KBM-7 (cell line): ENCODE data around the gene DLK1.

Experiments used
- DNase-seq: peaks from one replicate; pipeline ENCODE4 v3.0.0-alpha.2; 2015
- in situ Hi-C: fragments of 300-500 bp; cut with MboI; formaldehyde crosslinking; loops from 2 replicates; pipeline ENCODE4 v1.14.3; 2020; ENCODE audit warnings: low sequenced_read_pairs, low pct_unique_long_range_greater_than_20kb, mixed read lengths

DLK1 gene

GRCh38 chr14:100782516-100783320 lies 56.0 kb downstream of the DLK1 start:
- in situ Hi-C loops: no loop called here
- no peak for DNase-seq

- in situ Hi-C loops: no loop called here
Measured at GRCh38 chr14:100783630-100784370, 57.1 kb downstream of the DLK1 start.

GRCh38 chr14:100784523-100785337 lies 58.0 kb downstream of the DLK1 start:
- in situ Hi-C loops: no loop called here

More at GRCh38 chr14:100783630-100784370, 57.1 kb downstream of the DLK1 start:
- no peak for DNase-seq

GRCh38 chr14:100785338-100785615 lies 58.6 kb downstream of the DLK1 start:
- in situ Hi-C loops: no loop called here
- no peak for DNase-seq

More at GRCh38 chr14:100784523-100785337, 58.0 kb downstream of the DLK1 start:
- DNase-seq: no peak

- in situ Hi-C loops: no loop called here
- no peak for DNase-seq
Measured at GRCh38 chr14:100785626-100786025, 58.9 kb downstream of the DLK1 start.

- DNase-seq: no peak
- in situ Hi-C loops: no loop called here
Measured at GRCh38 chr14:100786131-100786530, 59.4 kb downstream of the DLK1 start.

- no peak for DNase-seq
- in situ Hi-C loops: no loop called here
Measured at GRCh38 chr14:100786576-100787219, 60.0 kb downstream of the DLK1 start.

- in situ Hi-C loops: no loop called here
- DNase-seq: no peak
Measured at GRCh38 chr14:100787659-100788058, 61.0 kb downstream of the DLK1 start.
